Skeletal muscle satellite cell (primary cell): ENCODE measurements around the gene MAML2.
A peak's percentile ranks its signal among the peaks of the same experiment; 100 is the strongest.

ENCODE experiments used
- H3K27me3 ChIP-seq: 2 replicates; pipeline ENCODE4 v1.7.0; 2013; ENCODE audit warnings: low read length; ENCODE audit not compliant: control insufficient read depth, insufficient read depth
- H3K36me3 ChIP-seq: 2 replicates; pipeline ENCODE4 v1.7.0; 2013; ENCODE audit warnings: mild to moderate bottlenecking, control low read depth, low read length; ENCODE audit not compliant: insufficient read depth
- H3K4me1 ChIP-seq: 2 replicates; pipeline ENCODE4 v1.7.0; 2013; ENCODE audit warnings: low read length; ENCODE audit not compliant: control insufficient read depth, insufficient read depth
- H3K4me2 ChIP-seq: 2 replicates; pipeline ENCODE4 v1.7.0; 2013; ENCODE audit warnings: mild to moderate bottlenecking, low read length
- H3K4me3 ChIP-seq: 2 replicates; pipeline ENCODE4 v1.7.0; 2013; ENCODE audit warnings: low read length
- H3K9ac ChIP-seq: 2 replicates; pipeline ENCODE4 v1.7.0; 2013; ENCODE audit warnings: mild to moderate bottlenecking, low read depth, low read length, moderate library complexity
- H3K9me3 ChIP-seq: replicated peaks from 2 replicates; pipeline ENCODE4 v1.7.0; 2013; ENCODE audit warnings: mild to moderate bottlenecking, control low read depth, low read length

Gene MAML2

DNA sequence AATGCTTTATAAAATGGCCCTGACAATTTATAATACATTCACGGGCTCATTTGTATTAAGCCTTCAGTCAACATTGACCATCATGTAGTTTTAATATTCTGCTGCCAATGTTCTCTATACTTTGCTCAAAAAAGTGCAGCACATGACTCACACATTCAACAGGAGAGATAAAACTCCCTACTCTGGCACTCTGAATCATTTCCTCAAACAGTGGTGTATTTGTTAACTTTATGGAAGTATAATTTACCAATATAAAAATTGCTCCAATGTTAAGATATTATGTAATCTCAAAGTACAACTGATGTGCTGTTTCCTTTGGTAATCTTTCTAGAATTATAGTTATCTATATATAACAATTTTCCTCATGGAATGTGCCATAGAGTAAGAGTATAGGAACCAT lies 39.9 kb downstream of the MAML2 start:
- Histone ChIP-seq H3K36me3 (no peaks in the 10 kb centered on the region), H3K27me3 (no peaks in the 10 kb centered on the region), H3K4me2 (peak overlapping the region; percentile 63), H3K4me3 (no peak overlapping the region), H3K9ac (peak overlapping the region; percentile 20), H3K9me3 (no peaks in the 10 kb centered on the region), H3K4me1 (peaks cover 54% of the 10 kb centered on the region)

DNA sequence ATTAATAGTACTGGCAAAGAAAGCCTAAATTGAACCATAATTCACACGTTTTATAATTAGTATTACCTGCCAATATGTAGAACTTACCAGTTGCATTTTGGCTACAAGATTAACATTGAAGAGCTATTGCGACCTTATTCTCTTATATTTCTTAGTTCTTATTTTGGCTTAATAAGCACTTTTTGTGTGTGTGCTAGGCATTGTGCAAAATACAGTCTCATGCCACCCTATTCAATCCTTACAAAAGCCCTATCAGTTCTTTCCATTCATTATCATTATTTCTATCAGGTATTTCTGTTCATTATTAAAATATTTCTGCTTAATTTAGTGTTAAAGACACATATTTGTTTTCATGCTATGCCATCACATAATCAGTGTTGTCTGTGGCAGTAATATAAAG lies 41.2 kb downstream of the MAML2 start:
- H3K4me1 ChIP-seq: peaks cover 44% of the 10 kb centered on the region
- H3K9me3 ChIP-seq: no peaks in the 10 kb centered on the region
- no peak overlapping the region for H3K4me3 ChIP-seq
- H3K27me3 ChIP-seq: no peaks in the 10 kb centered on the region
- no peak overlapping the region for H3K9ac ChIP-seq
- H3K36me3 ChIP-seq: peaks cover under 1% of the 10 kb centered on the region
- no peak overlapping the region for H3K4me2 ChIP-seq

DNA sequence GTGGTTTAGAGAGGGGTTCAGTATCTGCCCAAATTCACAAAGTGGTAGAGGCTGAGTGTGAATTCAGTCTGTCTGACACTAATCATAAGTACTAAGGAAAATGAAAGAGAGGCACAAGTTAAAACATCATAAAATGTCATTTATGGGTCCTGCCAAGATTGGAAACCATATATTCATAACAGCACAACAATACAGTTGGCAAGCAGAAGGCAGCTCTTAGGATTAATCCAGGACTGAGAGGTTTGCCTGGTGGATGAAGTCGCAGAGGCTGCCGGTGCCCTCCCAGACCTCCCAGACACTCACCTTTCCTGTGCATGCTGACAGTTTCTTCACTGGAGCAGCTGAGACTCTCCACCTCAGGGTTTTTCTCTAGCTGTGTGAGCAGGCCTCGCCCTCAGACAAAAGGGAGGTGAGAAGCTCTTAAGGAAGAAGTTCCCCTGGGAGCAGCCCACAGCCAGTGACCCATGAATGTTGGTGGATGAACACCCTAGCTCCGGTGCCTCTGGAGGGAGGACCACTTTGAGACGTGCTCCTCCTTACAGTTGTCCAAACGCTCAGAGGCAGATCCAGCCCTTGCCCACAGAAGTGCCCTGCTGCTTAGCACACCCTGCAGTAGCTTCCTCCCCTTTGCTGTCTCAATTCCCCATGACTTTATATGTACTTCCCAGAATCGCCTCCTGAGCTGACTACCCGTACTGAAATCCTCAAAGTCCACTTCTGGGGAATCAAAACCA lies 43.7 kb downstream of the MAML2 start:
- H3K4me3 ChIP-seq: no peak overlapping the region
- no peak overlapping the region for H3K4me2 ChIP-seq
- no peaks in the 10 kb centered on the region for H3K9me3 ChIP-seq
- no peaks in the 10 kb centered on the region for H3K27me3 ChIP-seq
- peaks cover 3% of the 10 kb centered on the region for H3K36me3 ChIP-seq
- no peak overlapping the region for H3K9ac ChIP-seq
- H3K4me1 ChIP-seq: peaks cover 28% of the 10 kb centered on the region

DNA sequence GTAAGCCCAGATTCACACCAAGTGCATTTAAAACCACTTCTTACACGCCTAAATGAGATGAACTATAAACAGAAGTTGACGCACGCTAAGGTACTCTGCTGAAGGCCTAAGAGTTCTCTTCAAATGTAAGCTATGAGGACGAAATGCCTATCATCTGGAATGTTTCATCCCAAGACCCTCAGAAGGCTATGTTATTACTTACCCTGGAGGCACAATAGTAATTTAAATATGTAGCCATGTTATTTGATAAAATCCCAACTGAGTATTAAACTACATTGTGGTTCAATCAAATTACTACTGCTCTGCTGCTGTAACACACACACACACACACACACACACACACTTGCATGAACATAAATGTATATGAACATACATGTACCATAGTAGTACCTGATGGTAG lies 47.6 kb downstream of the MAML2 start:
- peaks cover 25% of the 10 kb centered on the region for H3K4me1 ChIP-seq
- no peak overlapping the region for H3K4me2 ChIP-seq
- peaks cover 3% of the 10 kb centered on the region for H3K36me3 ChIP-seq
- H3K9ac ChIP-seq: no peak overlapping the region
- no peaks in the 10 kb centered on the region for H3K9me3 ChIP-seq
- no peaks in the 10 kb centered on the region for H3K27me3 ChIP-seq
- no peak overlapping the region for H3K4me3 ChIP-seq

DNA sequence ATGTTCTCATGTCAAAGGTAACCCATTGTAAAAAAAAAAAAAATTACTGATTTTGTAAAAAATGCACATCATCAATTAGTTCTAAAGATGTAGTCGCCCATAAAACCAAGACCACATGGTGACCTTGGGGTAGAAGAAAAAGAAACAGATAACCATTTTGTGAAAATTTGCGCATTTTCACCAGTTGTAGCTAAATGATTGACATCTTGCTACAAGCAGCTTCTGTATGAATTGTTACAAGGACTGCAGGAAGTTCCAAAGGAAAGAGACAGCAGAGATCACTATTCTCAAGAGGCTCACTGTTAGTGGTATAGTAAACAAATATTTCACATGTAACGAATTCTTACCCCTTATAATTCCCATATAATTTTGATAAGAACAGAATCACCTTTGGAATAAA lies 48.7 kb downstream of the MAML2 start:
- no peaks in the 10 kb centered on the region for H3K27me3 ChIP-seq
- peak overlapping the region; percentile 46 for H3K4me2 ChIP-seq
- peaks cover 25% of the 10 kb centered on the region for H3K4me1 ChIP-seq
- H3K36me3 ChIP-seq: peaks cover 3% of the 10 kb centered on the region
- peak overlapping the region; percentile 7 for H3K9ac ChIP-seq
- no peaks in the 10 kb centered on the region for H3K9me3 ChIP-seq
- no peak overlapping the region for H3K4me3 ChIP-seq

DNA sequence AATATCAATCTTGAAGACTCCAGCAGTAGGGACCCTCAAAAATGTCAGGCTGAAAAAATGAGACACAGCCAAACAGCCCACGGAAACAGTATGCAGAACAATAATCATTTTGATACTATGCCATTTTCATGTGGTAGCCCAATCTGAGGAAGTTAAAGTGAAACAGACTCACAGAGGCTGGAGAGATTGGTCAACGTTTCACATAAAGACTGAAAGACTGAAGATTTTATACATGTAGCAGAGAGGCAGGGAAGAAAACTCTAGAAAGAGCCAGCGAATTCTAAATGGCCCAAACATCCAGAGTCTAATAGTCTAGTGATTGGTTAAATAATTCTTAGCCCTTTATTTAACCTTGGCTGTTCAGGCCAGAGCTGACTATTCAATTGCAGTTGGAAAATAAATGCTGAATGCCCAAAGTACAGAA lies 49.4 kb downstream of the MAML2 start:
- H3K4me1 ChIP-seq: peaks cover 25% of the 10 kb centered on the region
- no peak overlapping the region for H3K4me3 ChIP-seq

DNA sequence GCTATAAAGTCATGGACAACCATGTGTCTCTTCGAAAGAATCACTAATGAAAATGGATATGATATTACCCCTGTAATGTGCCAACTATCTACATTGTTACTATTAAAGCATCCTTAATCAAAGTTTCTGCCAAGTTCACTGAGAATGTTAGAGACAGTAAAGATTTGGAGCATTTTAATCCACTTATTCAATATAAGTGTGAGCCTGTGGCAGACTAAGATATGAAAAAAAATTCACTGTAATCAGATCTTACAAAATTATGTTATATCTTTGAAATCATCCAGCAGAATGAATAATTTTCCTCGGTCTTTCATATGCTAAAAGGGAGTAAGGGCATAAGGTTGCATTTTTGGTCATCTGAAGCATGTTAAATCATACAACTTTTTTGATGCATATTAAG lies 49.9 kb downstream of the MAML2 start:
- H3K4me1 ChIP-seq: peaks cover 25% of the 10 kb centered on the region
- H3K36me3 ChIP-seq: peaks cover 3% of the 10 kb centered on the region
- H3K9ac ChIP-seq: peak overlapping the region; percentile 7
- no peaks in the 10 kb centered on the region for H3K27me3 ChIP-seq
- H3K9me3 ChIP-seq: no peaks in the 10 kb centered on the region
- H3K4me3 ChIP-seq: no peak overlapping the region
- peak overlapping the region; percentile 46 for H3K4me2 ChIP-seq

More for the DNA sequence above, 49.4 kb downstream of the MAML2 start:
- peaks cover 3% of the 10 kb centered on the region for H3K36me3 ChIP-seq
- H3K4me2 ChIP-seq: peak overlapping the region; percentile 46
- H3K9me3 ChIP-seq: no peaks in the 10 kb centered on the region
- H3K27me3 ChIP-seq: no peaks in the 10 kb centered on the region
- H3K9ac ChIP-seq: peak overlapping the region; percentile 7

DNA sequence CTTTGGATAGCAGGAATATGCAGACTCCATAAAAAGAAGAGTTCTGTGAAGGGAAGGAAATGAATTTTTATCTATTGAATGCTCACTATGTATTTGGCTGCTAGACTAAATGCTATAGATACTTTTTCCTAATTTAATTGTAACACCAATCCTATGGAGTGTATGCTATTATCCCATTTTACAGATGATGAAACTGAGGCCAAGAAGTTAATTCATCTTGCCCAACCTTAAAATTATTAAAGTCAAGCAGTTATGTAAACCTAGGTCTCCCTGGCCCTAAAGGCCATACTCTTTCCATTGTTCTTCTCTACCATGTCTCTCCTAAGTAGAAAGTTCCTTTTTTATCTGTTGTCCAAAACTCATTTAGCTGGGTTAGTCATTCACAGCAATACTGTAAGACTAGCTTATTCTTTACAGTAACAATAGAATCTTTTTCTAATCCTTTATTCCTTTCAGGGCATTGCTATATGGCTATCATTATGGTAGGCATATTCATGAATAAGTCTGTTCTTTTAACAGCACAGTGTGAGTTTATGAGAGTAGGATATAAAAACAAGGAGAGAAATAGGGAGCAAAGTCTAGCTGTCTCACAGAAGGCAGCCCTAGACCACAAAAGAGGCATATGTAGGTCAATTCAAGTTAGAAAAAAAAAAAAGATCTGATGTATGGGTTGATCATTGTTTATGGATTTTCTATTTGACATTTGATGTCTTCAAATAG lies 50.5 kb downstream of the MAML2 start:
- Histone ChIP-seq H3K9me3 (no peaks in the 10 kb centered on the region), H3K36me3 (peaks cover 3% of the 10 kb centered on the region), H3K4me2 (no peak overlapping the region), H3K4me3 (no peak overlapping the region), H3K4me1 (peaks cover 32% of the 10 kb centered on the region), H3K9ac (no peak overlapping the region), H3K27me3 (no peaks in the 10 kb centered on the region)

DNA sequence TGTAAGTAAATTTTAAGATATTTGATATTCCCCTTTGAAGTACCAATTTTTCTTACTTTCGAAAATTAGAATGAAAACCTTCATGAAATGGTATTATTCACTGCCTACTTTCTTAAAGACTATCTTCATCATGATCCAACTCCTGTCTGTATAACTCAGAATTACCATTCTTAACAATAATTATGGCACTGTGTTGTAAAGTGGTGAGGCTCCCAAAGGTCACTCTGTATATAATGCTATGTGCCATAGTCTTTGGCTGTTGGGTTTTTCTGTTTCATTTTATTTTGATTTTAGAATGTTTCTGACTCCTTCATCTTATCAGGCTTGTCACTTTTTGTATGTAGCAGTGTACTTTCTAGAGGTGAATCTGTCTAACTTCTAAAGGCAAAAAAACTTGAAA lies 52.4 kb downstream of the MAML2 start:
- Histone ChIP-seq H3K36me3 (no peaks in the 10 kb centered on the region), H3K4me1 (peaks cover 32% of the 10 kb centered on the region), H3K9ac (no peak overlapping the region), H3K4me2 (no peak overlapping the region), H3K4me3 (no peak overlapping the region), H3K9me3 (no peaks in the 10 kb centered on the region), H3K27me3 (no peaks in the 10 kb centered on the region)

DNA sequence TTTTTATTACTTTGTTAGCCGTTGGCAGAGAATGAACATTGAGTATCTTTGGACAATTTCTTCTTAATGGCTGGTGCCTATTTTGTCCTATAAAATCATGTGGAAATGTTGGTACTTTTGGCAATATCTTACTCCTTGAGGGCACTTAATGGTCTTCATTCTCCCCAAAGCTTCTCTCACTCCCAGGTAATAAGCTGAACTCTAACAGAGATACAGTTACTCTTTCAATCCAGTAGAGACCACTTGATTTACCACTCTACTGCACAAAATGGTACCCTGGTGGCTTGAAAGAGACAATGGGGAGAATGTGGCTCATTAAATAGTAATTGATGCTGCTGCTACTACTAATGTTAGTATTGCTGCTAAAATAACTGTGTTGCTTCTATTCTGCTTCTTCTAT lies 53.0 kb downstream of the MAML2 start:
- H3K4me3 ChIP-seq: no peak overlapping the region

DNA sequence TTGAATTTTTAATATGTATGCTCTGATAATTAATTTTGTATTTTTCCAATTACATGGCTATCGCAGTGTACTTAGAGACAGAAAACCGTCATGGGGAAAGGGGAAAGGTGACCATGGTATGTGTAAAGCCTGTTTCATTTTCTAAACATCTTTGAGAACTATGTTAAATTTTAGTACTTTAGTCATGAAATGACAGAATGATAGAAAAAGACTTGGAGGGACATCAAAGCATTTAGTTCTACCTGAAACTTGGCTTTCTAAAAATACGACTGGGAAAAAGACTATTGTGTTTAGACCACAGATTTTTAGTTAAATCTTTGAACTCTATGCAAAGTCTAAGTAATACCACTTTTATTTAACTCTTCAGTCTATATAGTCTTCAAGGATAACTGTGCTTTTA lies 54.1 kb downstream of the MAML2 start:
- no peak overlapping the region for H3K9ac ChIP-seq
- peaks cover 21% of the 10 kb centered on the region for H3K4me1 ChIP-seq
- H3K36me3 ChIP-seq: no peaks in the 10 kb centered on the region
- H3K27me3 ChIP-seq: no peaks in the 10 kb centered on the region
- H3K4me2 ChIP-seq: no peak overlapping the region
- no peaks in the 10 kb centered on the region for H3K9me3 ChIP-seq
- H3K4me3 ChIP-seq: no peak overlapping the region

More for the DNA sequence above, 53.0 kb downstream of the MAML2 start:
- peaks cover 32% of the 10 kb centered on the region for H3K4me1 ChIP-seq
- no peaks in the 10 kb centered on the region for H3K27me3 ChIP-seq
- H3K36me3 ChIP-seq: no peaks in the 10 kb centered on the region
- H3K9ac ChIP-seq: no peak overlapping the region
- no peaks in the 10 kb centered on the region for H3K9me3 ChIP-seq
- no peak overlapping the region for H3K4me2 ChIP-seq
